Activated CD8-positive, alpha-beta memory T cell treated with anti-CD3 and anti-CD28 coated beads for 36 hours (primary cell): ENCODE data around the gene PQBP1. TPM values are rescaled to one million over a fixed set of nuclear protein-coding genes. Genes with fewer than 3 reads are reported as not detected.
"Not testable (repeated sequence)": the region's sequence is repeated elsewhere in the genome, so short reads cannot be mapped to it uniquely, and the experiment has no call there.

Source experiments
- CTCF ChIA-PET: fragments of 350-600 bp; sonication (Branson Sonifier 250); formaldehyde crosslinking; loops from one replicate; lab custom pipeline; 2021; ENCODE audit warnings: antibody characterized with exemption; lab: Charles Lee
- POLR2A ChIA-PET: fragments of 350-600 bp; sonication (Branson Sonifier 250); formaldehyde crosslinking; loops from one replicate; lab custom pipeline; 2021; ENCODE audit warnings: antibody characterized with exemption; lab: Charles Lee
- total RNA-seq, 2 experiments: library from RNA; stranded (reverse); gene quantifications; one replicate each; pipeline ENCODE4 v1.2.3, GENCODE V29; 2021

The PQBP1 gene
- total RNA-seq, result 10 to 100 TPM; 96.1 to 99.5 TPM

DNA sequence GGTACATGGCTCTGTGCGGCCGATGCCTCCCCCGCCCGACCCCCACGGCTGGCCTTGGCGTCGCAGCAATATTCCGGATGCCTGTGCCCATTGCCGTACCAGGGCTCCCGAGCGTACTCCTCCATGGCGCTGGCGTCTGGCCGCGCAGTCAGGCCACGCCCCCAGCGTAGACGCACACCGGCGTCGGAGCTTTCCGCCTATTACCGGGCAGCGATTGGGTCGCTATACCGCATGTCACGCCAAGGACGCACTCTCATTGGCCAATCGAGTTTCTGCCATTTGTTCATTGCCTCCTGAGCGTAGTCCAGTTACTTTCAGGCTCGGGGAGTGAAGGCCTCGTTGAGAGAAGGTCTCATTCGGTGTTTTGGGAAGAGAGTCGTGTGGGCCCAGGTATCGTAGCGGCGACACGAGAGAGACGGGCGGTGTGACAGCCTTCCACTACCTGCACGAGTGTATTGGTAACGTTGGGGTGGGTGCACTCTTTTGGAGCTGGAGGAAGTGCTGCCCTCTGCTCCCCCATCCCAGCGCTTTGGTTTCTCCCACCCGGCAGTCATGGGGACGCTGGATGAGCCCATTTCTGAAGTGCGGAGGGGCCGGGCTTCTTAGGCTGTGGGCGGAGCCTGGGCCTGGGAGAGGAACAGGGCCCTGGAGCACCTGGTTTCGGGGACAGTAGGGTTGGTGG lies at the start of gene PQBP1, which contains the start of gene TIMM17B:
Gene PQBP1 (plus strand): TSS at position 306 of the 682 bp plus-strand sequence. CDS start 580 bp downstream, outside the sequence.
Gene TIMM17B (minus strand): TSS at position 144 of the 682 bp plus-strand sequence. CDS start 19 bp downstream, at position 125.
- ChIA-PET CTCF (interaction anchor here (0.9 to 1.0 kb wide), 3 partner anchors 14 to 40 kb away, joined by 3 read pairs; no protein-coding TSS in a partner anchor), POLR2A (interaction anchor here (0.5 to 2.0 kb wide), 5 partner anchors 13 to 172 kb away, joined by 3 to 14 read pairs (median 4); partner anchors contain the start of genes HDAC6 and SLC35A2)

DNA sequence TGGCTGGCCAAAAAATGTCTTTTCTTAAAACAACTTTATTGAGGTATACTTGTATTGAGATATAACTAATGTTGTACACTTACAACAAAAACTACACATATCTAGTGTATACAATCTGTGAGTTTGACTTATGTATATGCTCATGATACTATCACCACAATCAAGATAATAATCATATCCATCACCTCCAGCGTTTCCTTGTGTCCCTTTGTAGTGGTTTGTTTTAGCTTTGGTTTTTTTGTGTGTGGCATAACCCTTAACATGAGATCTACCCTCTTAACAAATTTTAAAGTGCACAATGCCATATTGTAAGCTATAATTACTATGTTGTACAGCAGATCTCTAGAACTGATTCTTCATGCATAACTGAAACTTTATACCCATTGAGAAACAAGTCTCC lies 48.9 kb upstream of the PQBP1 start:
- ChIA-PET CTCF (no interaction called here), POLR2A (no interaction called here)

DNA sequence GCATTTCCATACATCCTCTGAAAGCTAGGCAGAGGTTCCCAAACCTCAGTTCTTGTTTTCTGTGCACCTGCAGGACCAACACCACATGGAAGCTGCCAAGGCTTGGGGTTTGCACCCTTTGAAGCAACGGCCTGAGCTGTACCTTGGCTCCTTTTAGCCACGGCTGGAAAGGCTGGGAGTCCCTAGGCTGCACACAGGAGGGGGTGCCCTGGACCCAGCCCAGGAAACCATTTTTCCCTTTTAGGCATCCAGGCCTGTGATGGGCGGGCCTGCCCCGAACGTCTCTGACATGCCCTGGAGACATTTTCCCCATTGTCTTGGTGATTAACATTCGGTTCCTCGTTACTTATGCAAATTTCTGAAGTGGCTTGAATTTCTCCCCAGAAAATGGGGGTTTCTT lies 44.9 kb upstream of the PQBP1 start:
- POLR2A ChIA-PET, result no interaction called here
- CTCF ChIA-PET, result no interaction called here

- CTCF ChIA-PET, POLR2A ChIA-PET: not testable (repeated sequence)
These were observed 44.2 kb upstream of the PQBP1 start for GRCh38 chrX:48853494-48853893.

DNA sequence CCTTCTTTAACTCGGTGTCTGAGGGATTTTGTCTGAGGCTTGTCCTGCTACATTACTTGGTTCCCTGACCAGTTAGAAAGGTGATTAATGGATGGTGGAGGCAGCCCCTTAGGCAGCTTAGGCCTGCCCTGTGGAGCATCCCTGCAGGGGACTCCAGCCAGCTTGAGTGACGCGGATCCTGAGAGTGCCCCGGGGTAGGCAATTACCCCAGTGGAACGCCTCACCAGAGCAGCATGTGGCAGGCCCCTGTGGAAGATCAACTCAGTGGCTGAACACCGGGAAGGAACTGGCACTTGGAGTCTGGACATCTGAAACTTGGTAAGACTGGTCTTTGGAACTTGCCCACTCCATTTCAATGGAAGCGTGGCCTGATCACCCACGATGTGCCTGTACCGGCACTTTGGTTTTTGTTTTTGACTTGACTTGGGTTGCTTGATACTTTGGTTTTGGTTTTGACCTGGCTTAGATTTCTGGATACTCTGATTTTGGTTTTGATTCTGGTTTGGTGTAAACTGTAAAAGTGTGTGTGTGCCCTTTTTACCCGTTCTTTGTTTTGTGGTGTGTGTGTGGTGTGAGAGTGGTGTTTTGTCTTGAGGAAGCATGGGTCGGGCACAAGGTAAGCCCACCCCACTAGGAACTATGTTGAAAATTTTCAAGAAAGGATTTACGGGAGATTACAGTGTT lies 43.5 kb upstream of the PQBP1 start:
- POLR2A ChIA-PET, result not testable (repeated sequence)

GRCh38 chrX:48854898-48855297 lies 42.8 kb upstream of the PQBP1 start:
- CTCF ChIA-PET, result interaction anchor here (0.7 kb wide), 1 partner anchor 80 kb away, joined by 3 read pairs; no protein-coding TSS in a partner anchor
- POLR2A ChIA-PET, result no interaction called here

More for the DNA sequence above, 43.5 kb upstream of the PQBP1 start:
- CTCF ChIA-PET, result interaction anchor here (0.6 to 0.7 kb wide), 2 partner anchors 12 to 81 kb away, joined by 3 read pairs; no protein-coding TSS in a partner anchor

DNA sequence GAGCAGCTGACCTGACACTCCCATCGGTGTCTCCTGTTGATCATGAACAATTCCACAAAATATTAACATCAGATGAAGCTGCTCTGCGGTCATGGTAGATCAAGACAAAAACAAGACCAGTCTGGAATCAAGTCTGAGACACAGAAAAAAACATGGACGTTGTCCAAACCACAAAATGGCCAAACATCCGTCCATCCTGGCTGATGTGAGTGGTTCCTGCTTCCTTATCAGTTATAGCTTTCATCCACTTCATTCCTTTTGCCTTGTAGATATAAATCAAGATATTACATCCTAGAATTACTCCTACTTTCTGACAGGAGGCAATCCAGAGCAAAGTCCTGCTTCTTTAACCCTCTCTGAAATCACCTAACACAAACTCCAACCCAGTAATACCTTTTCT lies 33.5 kb upstream of the PQBP1 start:
- POLR2A ChIA-PET, result no interaction called here
- CTCF ChIA-PET, result no interaction called here

DNA sequence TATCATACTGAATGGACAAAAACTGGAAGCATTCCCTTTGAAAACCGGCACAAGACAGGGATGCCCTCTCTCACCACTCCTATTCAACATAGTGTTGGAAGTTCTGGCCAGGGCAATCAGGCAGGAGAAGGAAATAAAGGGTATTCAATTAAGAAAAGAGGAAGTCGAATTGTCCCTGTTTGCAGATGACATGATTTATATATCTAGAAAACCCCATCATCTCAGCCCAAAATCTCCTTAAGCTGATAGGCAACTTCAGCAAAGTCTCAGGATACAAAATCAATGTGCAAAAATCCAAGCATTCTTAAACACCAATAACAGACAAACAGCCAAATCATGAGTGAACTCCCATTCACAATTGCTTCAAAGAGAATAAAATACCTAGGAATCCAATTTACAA lies 25.7 kb upstream of the PQBP1 start:
- CTCF ChIA-PET, POLR2A ChIA-PET: not testable (repeated sequence)

GRCh38 chrX:48876944-48877343 lies 20.8 kb upstream of the PQBP1 start:
- POLR2A ChIA-PET, CTCF ChIA-PET: not testable (repeated sequence)

- CTCF ChIA-PET, result no interaction called here
These were observed 14.0 kb upstream of the PQBP1 start for GRCh38 chrX:48883729-48884128.

DNA sequence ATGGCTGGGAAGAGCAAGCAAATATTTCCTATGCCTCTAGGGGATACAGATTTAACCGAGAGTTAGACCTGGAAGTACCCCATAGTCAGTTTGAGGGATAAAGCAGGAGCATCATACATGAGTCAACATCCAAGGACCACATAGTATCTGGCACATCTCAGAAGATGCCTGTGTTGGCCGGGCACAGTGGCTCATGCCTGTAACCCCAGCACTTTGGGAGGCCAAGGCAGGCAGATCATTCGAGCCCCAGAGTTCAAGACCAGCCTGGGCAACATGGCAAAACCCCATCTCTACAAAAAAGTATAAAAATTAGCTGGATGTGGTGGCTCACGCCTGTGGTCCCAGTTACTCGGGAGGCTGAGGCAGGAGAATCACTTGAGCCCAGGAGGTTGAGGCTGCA lies 11.1 kb upstream of the PQBP1 start:
- CTCF ChIA-PET, POLR2A ChIA-PET: not testable (repeated sequence)

More at GRCh38 chrX:48883729-48884128, 14.0 kb upstream of the PQBP1 start:
- POLR2A ChIA-PET, result no interaction called here

DNA sequence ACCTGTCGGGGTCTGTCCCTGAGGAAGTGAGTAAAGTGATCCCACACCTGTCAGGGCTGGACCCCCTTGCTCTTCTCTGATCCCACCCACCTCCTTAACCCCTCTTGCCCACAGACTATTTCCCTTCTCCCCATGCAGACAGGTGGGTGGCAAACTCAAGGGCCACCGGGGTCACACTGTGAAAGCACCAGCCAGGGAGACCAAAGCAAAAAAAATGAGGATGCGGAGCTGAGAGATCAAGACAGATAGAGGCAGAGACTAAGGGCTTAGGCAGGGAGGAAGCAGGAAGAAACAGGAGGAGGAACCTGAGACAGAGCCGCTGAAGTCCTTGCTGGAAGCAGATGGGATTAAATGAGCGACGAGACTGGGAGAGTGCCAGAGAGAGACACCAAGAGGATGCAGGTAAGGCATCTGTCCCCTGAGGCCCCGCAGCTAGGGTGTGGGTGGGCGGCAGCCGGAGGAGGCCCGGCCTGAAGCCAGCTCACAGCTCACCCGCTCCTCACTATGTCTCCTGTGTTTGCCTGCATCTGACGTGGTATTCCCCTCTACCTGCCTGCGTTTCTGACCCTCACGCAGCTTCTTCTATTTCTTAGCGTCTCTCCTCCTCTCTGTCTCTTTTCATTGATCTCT lies 7.3 kb upstream of the PQBP1 start:
- ChIA-PET CTCF (interaction anchor here (1.2 kb wide), 2 partner anchors 26 to 56 kb away, joined by 4 to 5 read pairs; no protein-coding TSS in a partner anchor), POLR2A (interaction anchor here (1.4 kb wide), 1 partner anchor 53 kb away, joined by 4 read pairs; no protein-coding TSS in a partner anchor)

- ChIA-PET CTCF (interaction anchor here (0.5 to 1.3 kb wide), 7 partner anchors 26 to 148 kb away, joined by 3 to 5 read pairs (median 4); partner anchors contain the start of gene GRIPAP1), POLR2A (interaction anchor here (0.8 to 1.4 kb wide), 3 partner anchors 52 to 89 kb away, joined by 3 to 4 read pairs (median 3); partner anchors contain the start of gene HDAC6)
These were observed 6.8 kb upstream of the PQBP1 start for GRCh38 chrX:48890934-48891401.

- ChIA-PET POLR2A (interaction anchor here (0.5 to 1.4 kb wide), 5 partner anchors 26 to 90 kb away, joined by 3 to 5 read pairs (median 3); partner anchors contain the start of gene HDAC6), CTCF (interaction anchor here (0.5 to 1.3 kb wide), 7 partner anchors 25 to 149 kb away, joined by 3 to 5 read pairs (median 4); partner anchors contain the start of gene GRIPAP1)
These were observed 6.1 kb upstream of the PQBP1 start for GRCh38 chrX:48891402-48892288.

GRCh38 chrX:48892896-48893295 lies 4.8 kb upstream of the PQBP1 start:
- ChIA-PET POLR2A (no interaction called here), CTCF (interaction anchor here (1.2 kb wide), 1 partner anchor 53 kb away, joined by 4 read pairs; no protein-coding TSS in a partner anchor)

DNA sequence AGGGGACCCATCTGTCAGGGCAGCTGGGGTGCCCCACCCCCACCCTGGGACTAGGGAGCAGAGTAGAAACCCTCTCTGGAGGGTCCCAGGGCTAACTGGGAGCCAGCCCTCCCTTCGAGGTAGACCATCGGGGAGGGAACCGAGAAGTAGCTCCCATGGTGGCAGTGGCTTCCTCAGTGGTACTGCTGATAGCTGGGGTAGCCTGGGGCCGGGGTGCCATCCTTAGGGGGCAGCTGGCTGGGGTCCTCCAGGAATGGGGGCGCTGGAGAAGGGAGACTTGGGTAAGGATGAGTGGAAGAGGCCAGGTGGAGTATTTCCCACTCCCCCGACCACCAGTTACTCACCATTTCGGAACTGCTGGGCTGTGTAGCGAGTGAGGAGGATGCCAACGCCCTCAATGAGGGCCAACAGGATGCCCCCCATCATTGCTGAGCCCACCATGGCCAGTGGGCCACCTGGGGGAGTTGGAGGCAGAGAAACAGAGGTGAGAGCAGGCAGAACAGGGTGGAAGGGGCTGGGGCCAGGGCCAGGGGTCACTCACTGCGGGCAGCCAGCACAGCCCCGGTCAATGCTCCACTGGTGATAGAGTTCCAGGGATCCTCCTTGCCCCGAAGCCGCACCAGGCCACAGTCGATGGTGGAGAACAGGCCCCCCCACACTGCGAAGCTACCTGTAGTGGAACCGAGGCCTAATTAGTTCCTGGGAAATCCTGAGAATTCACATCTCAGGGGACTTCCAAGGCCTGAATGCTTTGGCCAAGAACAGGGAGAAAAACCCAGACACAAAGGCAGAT lies 4.0 kb upstream of the PQBP1 start:
- ChIA-PET CTCF (no interaction called here), POLR2A (no interaction called here)

DNA sequence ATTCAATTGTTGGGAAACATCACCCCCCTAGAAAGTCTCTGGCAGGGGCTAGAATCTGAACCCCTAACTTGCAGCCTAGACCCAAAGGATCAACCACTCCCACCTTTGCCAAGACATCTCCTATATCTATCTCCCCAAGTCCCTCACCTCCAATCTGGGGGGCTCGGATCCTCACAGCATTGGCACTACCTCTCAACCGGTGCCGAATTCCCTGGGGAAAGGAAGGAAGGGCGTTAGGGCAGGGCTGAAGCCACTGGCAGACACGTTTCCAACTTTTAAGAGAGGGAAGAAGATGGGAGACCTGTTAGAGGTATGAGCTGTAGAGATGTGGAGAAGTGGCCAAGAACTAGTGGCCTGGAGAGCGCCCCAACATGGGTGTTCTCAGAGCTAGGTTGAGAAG lies 2.8 kb upstream of the PQBP1 start:
- ChIA-PET POLR2A (no interaction called here), CTCF (no interaction called here)
